Measurements from ENCODE around the gene GLI3.

GLI3 gene

DNA sequence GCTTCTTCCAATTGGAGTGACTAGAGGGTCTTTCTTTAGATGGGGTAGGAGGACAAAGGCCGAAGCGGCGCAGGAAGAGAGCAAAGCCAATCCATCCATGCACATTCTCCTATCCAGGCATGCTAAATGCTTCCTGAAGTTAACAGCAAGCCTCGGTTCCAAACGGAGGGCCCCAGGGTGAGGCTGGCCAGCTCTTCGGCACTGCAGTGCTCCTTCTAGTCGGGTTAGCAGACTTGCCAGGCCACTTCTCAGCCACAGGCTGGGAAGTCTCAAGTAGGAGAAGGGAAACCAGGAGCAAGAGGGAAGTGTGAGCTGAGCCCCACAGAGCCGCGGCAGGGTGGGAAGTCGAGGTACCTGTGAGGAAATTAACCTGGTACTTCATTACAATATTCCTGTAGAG, 280.3 kb downstream of the GLI3 start:
- DNase-seq = no peak

DNA sequence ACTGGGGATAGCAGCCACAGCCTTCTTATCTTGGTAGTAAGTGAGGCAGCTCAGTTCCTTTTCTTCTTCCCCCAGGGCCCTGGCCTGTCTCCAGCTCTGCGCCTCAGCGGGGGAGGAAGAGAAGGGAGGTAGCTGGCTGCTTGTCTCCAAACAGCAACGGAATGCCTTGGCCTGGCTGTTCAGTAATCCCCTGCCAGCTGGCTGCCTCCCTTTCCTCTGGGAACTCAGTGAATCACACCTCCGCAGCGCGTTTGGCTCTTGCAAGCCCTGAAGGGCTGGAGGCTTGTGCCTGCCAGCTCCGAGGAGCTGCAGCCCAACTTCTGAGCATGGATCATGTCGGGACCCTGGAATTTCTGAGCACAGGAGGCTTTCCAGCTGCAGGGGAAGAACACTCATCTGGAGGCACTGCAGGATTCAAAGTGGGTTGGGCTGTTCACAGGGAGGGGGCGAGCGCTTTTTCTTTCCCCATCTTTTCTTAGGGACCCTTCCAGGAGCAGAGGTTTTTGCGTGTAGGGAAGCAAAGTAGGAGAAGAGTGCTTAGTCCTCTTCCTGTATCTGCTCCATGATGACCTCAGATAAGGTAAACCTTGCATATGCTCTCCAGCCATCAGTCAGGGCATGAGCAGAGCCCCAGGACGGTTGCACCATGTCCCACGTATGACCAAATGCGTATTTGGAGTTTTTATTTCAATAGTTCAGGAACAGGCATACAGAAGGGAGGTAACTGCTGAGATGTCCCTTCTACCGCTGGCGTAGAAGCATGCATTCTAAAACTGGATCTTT, 280.9 kb downstream of the GLI3 start:
- DNase-seq = no peak

DNA sequence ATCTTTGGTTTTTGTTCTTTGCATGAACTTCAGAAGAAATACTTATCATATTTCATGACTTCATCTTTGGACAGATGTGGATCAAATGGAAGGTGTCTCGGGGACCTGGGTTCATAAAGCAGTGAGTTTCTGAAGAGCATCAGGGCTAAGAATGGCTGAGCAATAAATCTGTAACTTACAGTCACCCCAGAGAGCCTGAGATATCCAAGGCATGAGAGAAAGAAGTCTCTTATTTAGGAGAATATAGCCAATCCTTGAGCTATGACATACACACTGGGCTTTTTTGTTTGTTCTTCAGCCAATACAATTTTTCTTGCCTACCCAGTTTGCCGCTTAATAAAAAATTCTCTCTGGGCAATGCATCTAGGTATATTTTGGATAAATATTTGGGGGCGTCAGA, 281.6 kb downstream of the GLI3 start:
- DNase-seq = no peak

DNA sequence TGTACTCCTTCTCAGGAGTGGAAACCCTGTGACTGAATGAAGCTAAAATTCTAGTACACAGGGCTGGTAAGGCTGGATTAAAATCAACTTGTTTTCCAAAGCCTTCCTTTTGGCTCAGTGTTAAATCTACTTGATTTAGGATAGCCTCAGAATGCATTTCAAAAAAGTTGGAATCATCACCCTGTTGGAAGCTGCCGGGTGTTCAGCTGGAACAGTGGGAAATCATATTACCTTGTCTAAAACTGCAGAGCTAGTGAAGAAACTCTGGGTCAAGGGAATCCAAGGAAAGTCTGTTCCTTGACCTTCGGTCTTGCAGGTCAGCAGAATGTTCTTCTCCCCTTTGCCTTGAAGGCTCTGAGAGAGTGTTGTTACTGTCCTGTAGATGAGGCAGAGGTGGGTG, 282.0 kb downstream of the GLI3 start:
- DNase-seq = no peak

DNA sequence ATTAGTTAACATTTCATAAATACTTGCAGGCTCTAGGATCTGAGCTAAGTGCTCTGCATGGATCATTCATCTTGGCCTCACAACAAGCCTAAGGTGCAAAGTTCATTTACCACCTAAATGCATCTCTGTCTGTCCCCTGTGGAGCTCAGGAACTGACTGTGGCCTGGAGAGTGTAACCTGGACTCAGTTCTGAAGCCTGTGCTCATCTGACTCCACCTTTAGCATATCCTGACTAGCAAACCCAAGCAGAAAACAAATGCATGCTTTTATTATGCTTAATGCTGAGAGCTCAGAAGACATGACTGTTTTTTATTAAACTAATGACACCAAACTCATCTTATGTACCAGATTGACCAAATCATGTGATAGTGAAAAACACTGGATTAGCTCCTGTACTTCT, 288.5 kb downstream of the GLI3 start:
- DNase-seq = no peak

DNA sequence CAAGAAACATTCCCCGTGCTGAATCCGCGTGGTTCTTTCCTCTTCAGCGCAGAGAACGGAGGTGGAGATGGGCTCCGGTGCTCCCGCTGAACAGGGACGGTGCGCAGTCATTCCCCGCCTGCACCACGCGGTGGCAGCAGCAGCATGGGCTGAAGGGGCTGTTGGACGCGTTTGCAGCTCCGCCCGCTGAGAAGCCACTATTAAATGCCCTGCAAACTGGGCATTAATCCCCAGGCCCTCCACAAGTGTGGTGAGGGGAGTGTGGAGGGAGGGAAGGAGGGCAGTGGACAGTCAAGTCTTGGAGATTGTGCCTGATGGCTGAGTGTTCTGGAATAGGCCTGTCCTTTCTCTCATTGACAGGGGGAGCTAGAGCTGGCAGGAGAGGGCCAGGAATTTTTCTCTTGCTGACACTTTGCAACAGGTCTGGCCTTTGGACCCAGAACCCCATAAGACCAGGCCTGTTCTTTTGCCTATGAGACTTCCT, 293.9 kb downstream of the GLI3 start:
- DNase-seq = no peak

DNA sequence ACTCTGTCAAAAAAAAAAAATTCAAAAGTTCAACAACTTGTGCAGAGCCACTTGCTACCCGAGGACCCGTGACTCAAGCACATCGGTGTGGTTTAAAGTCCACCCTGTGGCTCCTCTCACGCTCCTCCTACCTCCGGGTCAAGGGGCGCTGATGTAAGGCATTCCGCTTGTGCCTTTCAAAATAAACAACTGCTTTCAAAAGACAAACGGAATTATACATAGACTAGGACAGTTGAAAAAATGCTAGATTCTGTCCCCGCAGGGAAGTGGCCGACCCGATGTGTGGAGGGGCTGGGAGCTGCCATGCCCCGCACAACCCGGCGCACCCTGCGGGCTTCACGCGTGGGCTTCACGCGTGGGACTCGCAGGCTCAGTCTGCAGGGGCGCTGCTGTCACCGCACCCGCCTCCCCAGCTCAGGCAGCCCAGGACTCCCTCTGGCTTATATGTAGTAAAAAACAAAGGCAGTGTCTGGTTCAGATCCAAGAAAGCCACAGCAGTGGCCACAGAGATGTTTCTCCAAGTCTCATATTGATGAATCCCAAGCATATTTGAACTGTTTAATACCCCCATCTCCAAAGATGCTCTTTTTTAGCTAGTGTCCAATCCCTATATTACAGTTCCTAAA, 294.4 kb downstream of the GLI3 start:
- DNase-seq = no peak

DNA sequence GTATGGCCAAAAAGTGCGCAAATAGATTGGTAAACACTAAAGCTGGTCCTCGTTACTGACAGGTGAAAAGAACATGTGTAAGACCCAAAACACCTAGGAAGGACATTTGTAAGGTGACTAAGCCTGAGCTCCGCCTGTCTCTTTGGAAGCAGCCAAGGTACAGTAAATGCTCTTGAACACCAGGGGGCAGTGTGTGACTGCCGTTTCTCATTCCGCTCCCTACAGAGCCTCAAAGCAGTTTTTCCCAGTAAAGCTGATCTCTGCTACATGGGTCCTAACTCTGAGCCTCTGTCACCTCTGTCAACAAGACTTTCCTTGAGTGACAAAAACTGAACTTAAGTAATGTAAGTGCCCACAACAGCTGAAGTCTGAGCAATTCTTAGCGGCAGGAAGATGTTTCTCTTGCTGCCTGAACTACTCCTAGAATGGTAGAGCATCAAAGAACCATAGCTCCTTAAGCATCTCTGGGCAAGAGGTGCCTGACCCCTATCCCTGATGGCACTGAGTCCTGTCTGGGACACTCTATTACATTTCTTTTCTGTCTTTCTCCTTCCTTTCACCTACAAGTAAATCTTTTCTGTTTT, 296.2 kb downstream of the GLI3 start:
- peak; percentile 38 for DNase-seq

DNA sequence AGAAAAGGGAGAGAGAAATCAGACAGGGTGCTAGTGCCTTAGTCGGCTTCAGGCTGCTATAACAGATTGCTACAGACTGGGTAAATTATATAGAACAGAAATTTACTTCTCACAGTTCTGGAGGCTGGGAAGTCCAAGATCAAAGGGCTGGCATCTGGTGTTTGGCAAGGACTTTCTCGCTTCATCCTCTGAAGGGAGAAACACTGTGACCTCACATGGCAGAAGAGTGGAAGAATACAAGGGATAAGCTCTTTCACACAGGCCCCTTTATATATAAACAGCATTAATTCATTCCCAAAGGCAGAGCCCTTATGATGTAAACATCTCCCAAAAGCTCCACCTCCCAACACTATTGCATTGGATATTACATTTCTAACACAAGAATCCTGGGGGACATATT, 298.6 kb downstream of the GLI3 start:
- no peak for DNase-seq

DNA sequence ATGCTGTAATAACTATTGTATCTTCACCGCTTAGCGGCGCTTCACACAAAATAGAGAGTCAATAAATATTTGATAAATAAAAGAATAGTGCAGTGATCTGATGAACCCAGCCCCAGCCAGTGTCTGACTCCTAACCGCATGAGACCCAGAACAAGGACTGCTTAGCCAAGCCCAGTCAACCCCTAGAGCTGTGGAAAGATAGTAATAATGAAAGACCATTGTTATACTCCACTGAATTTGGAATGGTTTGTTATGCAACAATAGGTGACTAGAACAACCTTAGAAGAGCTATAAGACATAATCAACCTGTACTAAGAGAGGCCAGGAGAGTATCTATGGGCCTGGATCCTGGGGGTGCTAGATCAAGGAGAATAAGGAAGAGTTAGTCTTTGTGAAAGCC, 303.6 kb downstream of the GLI3 start:
- DNase-seq = no peak

DNA sequence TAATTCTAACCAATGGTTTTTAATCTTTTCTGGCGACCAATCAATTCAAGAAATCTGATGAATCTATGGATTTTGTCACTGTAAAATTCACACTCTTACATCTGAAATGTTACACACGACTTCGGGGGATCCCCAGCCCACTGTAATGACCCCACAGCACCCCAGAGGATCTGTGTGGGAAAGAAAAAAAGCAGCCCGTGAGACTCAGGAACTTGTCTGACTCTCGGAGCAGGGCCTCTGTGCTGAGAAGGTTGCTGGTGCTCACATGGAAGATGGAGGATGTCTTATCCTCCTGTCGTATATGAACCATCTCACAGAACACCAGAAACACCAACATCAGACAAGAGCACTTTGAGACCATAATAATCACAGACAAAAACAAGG, 305.8 kb downstream of the GLI3 start:
- DNase-seq = no peak

DNA sequence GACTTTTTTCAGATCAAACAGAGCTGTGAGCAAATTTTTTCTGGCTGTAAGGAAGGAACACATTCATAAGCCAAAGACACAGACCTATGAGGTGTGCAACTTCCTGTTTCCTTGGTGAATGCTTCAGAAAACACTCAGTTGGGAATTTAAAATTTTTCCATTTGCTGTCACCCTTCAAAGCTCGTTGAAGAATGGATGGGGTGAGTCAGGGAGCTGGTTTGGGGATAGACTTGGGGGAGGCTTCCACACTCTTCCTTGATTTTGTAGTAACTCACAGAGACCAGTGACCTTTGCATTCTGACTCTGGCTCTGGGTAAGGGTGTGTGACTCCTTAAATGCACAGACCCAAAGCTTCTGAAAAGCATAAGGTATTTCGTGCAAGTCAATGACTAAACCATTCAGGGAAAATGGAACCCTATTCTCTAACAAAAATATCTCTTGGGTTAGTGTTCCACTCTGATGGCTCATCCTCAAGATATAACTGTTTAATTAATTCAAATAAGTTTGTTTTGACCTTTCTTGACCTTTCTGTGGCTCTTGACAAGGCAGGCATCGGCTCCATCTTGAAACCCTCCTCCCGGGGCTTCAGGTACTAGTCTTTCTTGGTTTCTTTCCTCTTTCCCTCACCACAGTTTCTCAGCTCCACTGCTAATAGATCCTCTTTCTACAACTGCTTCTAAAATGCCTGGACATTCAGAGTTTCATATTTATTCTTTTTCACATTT, 306.3 kb downstream of the GLI3 start:
- DNase-seq = no peak

DNA sequence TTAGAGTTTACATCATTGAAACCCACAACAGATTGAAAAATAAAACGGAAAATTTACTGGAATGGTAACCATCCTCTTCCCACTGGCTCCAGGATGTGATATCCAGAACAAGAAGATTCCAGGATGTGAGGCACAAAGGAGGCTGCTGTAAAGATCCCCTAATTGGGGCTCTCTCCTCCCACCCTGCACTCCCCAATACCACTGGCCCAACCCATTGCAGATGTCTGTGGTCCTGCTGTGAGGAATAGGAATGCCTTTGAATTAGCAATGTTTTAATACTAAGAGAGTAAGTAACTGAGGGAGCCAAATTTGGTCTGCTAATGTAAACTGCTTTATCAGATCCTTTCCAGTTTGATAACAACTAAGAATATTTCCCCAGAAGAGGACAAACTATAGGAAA, 308.2 kb downstream of the GLI3 start:
- DNase-seq = no peak

DNA sequence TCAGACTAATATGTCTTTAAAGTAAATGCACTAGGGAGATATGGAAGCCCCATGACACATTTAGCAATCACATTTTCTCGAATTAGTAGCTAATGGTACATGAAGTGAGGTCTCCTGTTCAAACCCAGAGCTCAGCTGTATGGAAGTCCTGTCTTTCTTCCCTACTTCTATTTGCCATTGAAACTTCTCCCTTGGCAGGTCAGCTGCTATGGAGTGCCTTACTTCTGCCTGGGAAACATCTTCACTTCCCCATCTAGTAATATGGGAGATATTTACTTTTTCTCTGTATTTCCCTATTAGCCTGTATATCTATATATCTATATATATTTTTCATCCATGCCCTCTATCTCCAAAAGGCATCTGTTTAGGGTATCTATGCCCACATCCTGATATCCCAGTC, 308.8 kb downstream of the GLI3 start:
- no peak for DNase-seq

DNA sequence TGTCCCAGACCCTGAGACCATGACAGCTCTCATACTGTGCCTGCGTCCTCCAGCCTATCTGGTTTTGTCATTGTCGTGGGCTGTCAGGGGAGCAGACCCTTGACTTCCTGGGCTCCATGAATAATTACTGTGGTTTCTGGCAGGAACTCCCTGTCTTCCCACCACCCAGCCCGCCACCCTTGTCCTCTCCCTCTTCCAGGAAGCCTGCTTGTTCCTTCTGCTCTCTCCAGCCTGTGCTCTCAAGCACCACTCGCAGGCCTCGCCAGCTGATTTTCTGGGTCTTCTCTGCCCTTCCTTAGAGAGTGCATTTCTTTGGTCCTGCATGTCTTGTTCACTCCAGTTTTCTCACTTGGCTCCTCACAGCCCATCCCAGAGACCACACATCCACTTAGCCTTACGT, 309.6 kb downstream of the GLI3 start:
- DNase-seq = no peak

DNA sequence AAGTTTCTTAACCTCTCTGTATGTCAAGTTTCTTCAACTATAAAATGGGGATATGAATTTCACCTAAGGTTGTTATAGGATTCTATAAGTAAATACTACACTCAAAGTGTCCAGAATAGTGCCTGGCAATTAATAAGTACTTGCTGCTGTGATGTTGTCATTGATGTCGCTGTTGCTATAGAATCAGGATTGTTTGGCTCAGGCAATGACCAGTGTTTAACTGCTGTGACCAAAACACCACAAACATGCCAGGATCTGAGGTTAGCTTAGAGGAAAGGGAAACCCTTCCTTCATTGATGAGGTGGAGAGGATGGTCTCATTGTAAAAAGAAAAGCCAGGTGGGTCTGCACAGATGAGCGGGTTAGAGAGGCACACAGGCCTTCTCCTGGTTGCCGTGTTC, 311.1 kb downstream of the GLI3 start:
- no peak for DNase-seq

DNA sequence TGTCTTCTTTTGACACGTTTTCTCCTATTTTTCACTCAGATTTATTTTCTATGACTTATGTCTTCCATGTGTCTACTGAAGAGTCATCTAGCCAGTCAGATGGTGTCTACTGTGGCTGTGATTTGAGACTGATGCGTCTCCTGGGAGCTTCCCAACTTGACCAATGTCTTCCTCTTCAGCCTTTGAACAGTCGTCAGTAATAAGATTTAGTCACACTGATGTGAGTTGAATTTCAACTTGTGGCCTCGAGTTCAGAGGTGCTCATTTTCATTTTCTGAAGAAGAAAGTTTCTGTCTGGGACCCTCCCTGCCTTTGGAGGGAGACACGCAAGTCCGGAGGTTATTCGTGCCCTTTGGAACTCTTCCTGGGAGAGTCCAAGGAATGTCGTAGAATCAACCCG, 312.2 kb downstream of the GLI3 start:
- DNase-seq = no peak

DNA sequence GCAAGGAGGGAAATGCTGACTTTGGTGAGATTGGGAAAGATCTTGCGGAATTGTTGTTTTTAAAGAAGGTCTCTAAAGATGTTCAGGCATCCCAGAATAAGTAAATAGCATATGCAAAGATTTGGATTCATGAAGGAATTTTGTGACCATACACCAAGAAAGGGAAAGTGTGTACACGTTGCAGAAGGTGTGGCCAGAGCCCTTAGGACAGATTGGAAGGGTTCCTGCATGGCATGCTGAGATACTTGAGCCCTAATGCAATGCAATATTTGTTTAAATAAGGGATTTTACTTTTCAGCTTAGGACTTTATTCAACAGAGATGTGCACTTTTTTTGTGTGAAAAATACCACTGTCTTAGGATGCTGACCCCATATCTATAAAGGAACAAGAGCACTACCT, 314.6 kb downstream of the GLI3 start:
- no peak for DNase-seq

DNA sequence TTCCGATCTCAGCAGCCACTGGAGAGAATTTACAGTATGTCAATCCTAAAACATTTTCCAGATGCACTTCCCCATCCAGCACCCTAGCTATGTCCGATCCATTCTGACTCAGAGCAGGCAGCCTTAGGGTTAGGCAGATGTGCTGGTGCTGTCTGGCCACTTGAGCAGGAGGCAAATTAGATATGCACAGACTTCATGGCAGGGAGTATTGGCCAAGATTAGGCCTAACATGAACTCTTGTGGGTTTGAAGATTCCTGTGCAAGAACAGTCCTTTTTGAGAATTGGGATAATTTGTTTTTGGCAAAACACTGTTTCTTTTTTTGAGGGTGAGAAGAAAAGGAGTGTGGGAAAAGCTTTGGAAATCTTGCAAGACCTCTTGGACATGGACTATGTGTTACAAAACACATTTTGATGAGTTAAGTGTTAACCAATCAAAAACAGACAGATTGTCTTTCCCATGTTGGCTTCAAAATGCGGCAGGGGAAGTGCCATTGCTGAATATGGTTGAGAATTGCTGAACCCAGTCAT, 315.5 kb downstream of the GLI3 start:
- no peak for DNase-seq

DNA sequence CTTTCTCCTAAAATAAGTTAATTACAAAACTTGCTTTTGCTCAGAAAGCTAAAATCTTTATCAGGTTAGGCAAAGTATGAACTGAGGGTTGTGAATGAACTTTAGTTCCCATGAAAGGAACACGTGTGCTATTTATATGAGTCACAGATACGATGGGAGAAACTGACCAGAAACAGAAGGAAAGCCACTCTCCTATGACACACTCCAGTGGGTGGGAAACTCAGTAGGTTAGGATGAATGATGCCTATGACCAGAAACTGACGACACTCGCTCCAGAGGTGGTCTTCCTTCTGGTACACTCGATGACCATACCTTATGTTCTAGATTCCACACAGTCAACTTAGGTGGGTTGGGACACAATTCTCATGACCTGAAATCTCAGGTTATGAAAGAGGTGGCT, 318.4 kb downstream of the GLI3 start:
- DNase-seq = no peak

DNA sequence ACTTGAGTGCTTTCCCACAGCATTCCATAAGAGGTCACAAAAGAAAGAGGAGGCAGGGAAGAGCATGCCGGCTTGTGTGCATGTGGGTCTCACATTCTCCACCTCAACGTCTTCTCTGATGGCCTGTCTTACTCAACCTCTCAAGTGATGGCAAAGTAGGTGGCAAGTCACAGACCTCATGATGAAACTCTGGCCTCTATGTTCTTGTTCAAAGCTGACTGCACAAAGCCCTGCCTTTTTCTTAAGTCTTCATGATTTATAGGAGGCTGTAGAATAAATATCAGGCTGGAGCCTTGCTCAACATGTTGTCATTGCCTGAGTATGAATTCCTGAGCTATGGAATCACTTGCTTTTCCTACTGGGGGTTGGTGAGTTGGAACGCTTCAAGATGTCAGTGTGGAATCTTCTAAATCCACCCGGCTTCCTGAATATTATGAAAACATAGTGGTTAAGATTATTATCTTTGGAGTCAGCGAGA, 320.5 kb downstream of the GLI3 start:
- DNase-seq = no peak

DNA sequence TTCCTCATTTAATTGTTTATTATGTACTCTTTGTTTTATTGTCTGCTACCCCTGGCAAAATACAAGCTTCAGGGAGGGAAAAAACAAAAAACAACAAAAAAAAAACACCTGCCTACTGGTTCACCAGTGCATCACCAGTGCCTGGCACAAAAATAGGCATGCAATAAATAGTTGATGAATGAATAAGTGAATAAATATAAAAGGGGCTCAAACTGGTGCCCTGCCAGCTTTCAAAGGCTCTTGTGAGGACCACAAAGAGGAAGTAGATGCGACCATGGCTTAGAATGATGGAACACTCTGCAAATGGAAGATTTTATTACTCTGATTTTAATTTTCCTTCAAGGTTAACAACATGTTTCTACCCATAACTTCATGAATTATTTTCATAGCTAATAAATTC, 321.1 kb downstream of the GLI3 start:
- DNase-seq = no peak

DNA sequence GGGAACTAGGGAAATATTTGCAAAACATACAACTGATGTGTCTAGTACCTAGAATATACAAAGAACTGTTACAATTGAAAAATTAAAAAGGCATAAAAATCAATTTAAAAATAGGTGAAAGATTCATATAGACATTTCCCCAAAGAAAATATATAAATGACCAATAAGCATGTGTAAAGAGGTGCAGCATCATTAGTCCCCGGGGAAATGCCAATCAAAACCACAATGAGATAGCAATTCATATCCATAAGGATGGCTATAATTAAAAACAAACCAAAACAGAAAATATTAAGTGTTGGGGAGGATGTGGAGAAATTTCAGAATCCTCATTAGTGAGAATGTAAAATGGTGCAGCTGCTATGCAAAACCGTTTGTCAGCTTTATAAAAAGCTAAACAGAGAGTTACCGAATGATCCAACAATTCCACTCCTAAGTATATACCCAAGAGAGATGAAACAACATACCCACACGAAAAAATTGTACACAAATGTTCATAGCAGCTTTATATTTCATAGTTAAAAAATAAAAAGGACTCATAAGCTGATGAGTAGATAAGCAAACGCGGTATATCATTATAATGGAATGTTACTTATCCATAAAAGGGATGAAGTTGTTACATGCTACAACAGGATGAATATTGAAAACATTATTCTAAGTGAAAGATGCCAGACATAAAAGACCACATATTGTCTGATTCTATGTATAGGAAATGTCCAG, 324.0 kb downstream of the GLI3 start:
- no peak for DNase-seq

All from NCI-H1436 (cell line).